SJCRH30 (cell line): Measurements from ENCODE around the gene AMMECR1. TPM values are rescaled to one million over a fixed set of nuclear protein-coding genes. Genes with fewer than 3 reads are reported as not detected.
A peak's percentile ranks its signal among the peaks of the same experiment; 100 is the strongest.

Experiments used
- DNase-seq, 2 experiments: peaks; one replicate each; pipeline ENCODE4 v3.0.0-alpha.2; 2015 to 2020
- H3K27ac ChIP-seq: fragments of 250-450 bp; sonication (Bioruptor Pico); 2 replicates; pipeline ENCODE4 v1.5.1; 2020; ENCODE audit warnings: mild to moderate bottlenecking, moderate library complexity
- H3K27me3 ChIP-seq: fragments of 250-450 bp; sonication (Bioruptor Pico); 2 replicates; pipeline ENCODE4 v1.5.1; 2020; ENCODE audit warnings: mild to moderate bottlenecking, moderate library complexity
- H3K36me3 ChIP-seq: fragments of 250-450 bp; sonication (Bioruptor Pico); 2 replicates; pipeline ENCODE4 v1.5.1; 2020; ENCODE audit warnings: mild to moderate bottlenecking, moderate library complexity
- H3K4me1 ChIP-seq: fragments of 250-450 bp; sonication (Bioruptor Pico); 2 replicates; pipeline ENCODE4 v1.5.1; 2020; ENCODE audit warnings: mild to moderate bottlenecking, moderate library complexity
- H3K4me3 ChIP-seq: fragments of 250-450 bp; sonication (Bioruptor Pico); 2 replicates; pipeline ENCODE4 v1.5.1; 2020; ENCODE audit warnings: mild to moderate bottlenecking, moderate library complexity
- H3K9me3 ChIP-seq: fragments of 250-450 bp; sonication (Bioruptor Pico); replicated peaks from 2 replicates; pipeline ENCODE4 v1.5.1; 2020; ENCODE audit warnings: mild to moderate bottlenecking, moderate library complexity
- total RNA-seq: library from RNA; depleted of rRNA; stranded (reverse); fragments of >200 nt; shearing (Covaris generic); gene quantifications from 2 replicates; pipeline ENCODE4 v1.2.3, GENCODE V29; 2014

AMMECR1 gene
- total RNA-seq, 1 experiment from 2014 or later, result 12.4 TPM

GRCh38 chrX:110218591-110218990 is 99.3 kb downstream of the AMMECR1 start:
- Histone ChIP-seq H3K27me3 (no peaks in the 10 kb centered on the region), H3K4me1 (no peaks in the 10 kb centered on the region), H3K9me3 (no peaks in the 10 kb centered on the region), H3K27ac (no peak overlapping the region), H3K4me3 (no peak overlapping the region), H3K36me3 (no peaks in the 10 kb centered on the region)
- DNase-seq, result no peak

GRCh38 chrX:110216027-110216426 is 101.9 kb downstream of the AMMECR1 start:
- Histone ChIP-seq H3K36me3 (no peaks in the 10 kb centered on the region), H3K27ac (no peak overlapping the region), H3K4me1 (no peaks in the 10 kb centered on the region), H3K27me3 (no peaks in the 10 kb centered on the region), H3K9me3 (no peaks in the 10 kb centered on the region), H3K4me3 (no peak overlapping the region)
- DNase-seq, result no peak

- H3K4me3 ChIP-seq, result no peak overlapping the region
- no peaks in the 10 kb centered on the region for H3K27me3 ChIP-seq
- H3K27ac ChIP-seq, result no peak overlapping the region
- H3K4me1 ChIP-seq, result 0 out of 2 replicates have a peak, but pooled peaks cover 4% of the 10 kb centered on the region
- H3K36me3 ChIP-seq, result no peaks in the 10 kb centered on the region
- no peak for DNase-seq
- H3K9me3 ChIP-seq, result no peaks in the 10 kb centered on the region
Observed at GRCh38 chrX:110215411-110215810, 102.5 kb downstream of the AMMECR1 start.

- DNase-seq, result no peak
- H3K4me3 ChIP-seq, result no peak overlapping the region
- H3K27ac ChIP-seq, result no peak overlapping the region
- H3K9me3 ChIP-seq, result no peaks in the 10 kb centered on the region
- no peaks in the 10 kb centered on the region for H3K27me3 ChIP-seq
- H3K4me1 ChIP-seq, result 0 out of 2 replicates have a peak, but pooled peaks cover 4% of the 10 kb centered on the region
- no peaks in the 10 kb centered on the region for H3K36me3 ChIP-seq
Observed at GRCh38 chrX:110214684-110215083, 103.2 kb downstream of the AMMECR1 start.

- H3K4me1 ChIP-seq, result 0 out of 2 replicates have a peak, but pooled peaks cover 4% of the 10 kb centered on the region
Observed at GRCh38 chrX:110213183-110213582, 104.7 kb downstream of the AMMECR1 start.

GRCh38 chrX:110212299-110212698 is 105.6 kb downstream of the AMMECR1 start:
- Histone ChIP-seq H3K4me3 (no peak overlapping the region), H3K36me3 (no peaks in the 10 kb centered on the region), H3K9me3 (no peaks in the 10 kb centered on the region), H3K27ac (no peak overlapping the region), H3K27me3 (no peaks in the 10 kb centered on the region), H3K4me1 (0 out of 2 replicates have a peak, but pooled peaks cover 4% of the 10 kb centered on the region)
- no peak for DNase-seq

More at GRCh38 chrX:110213183-110213582, 104.7 kb downstream of the AMMECR1 start:
- Histone ChIP-seq H3K27me3 (no peaks in the 10 kb centered on the region), H3K36me3 (no peaks in the 10 kb centered on the region), H3K4me3 (no peak overlapping the region), H3K27ac (no peak overlapping the region), H3K9me3 (no peaks in the 10 kb centered on the region)
- no peak for DNase-seq

GRCh38 chrX:110211340-110211739 is 106.5 kb downstream of the AMMECR1 start:
- Histone ChIP-seq H3K36me3 (no peaks in the 10 kb centered on the region), H3K27me3 (no peaks in the 10 kb centered on the region), H3K4me1 (0 out of 2 replicates have a peak, but pooled peaks cover 4% of the 10 kb centered on the region), H3K9me3 (no peaks in the 10 kb centered on the region), H3K4me3 (no peak overlapping the region), H3K27ac (no peak overlapping the region)
- DNase-seq, result no peak

- Histone ChIP-seq H3K9me3 (no peaks in the 10 kb centered on the region), H3K27me3 (no peaks in the 10 kb centered on the region), H3K4me3 (peak overlapping the region; percentile 4; the same call in 1 of the 2 replicates), H3K4me1 (0 out of 2 replicates have a peak, but pooled peaks cover 4% of the 10 kb centered on the region), H3K27ac (peak overlapping the region; percentile 44), H3K36me3 (no peaks in the 10 kb centered on the region)
- peak in 1 of 2 experiments; percentile 44 for DNase-seq
Observed at GRCh38 chrX:110210417-110211139, 107.3 kb downstream of the AMMECR1 start.

GRCh38 chrX:110208092-110208491 is 109.8 kb downstream of the AMMECR1 start:
- no peak overlapping the region for H3K27ac ChIP-seq
- DNase-seq, result no peak
- no peaks in the 10 kb centered on the region for H3K27me3 ChIP-seq
- 0 out of 2 replicates have a peak, but pooled peaks cover 4% of the 10 kb centered on the region for H3K4me1 ChIP-seq
- no peaks in the 10 kb centered on the region for H3K36me3 ChIP-seq
- no peaks in the 10 kb centered on the region for H3K9me3 ChIP-seq
- no peak overlapping the region for H3K4me3 ChIP-seq

- no peak for DNase-seq
- Histone ChIP-seq H3K9me3 (no peaks in the 10 kb centered on the region), H3K27me3 (no peaks in the 10 kb centered on the region), H3K27ac (no peak overlapping the region), H3K36me3 (no peaks in the 10 kb centered on the region), H3K4me1 (no peaks in the 10 kb centered on the region), H3K4me3 (no peak overlapping the region)
Observed at GRCh38 chrX:110204986-110205385, 112.9 kb downstream of the AMMECR1 start.

- no peaks in the 10 kb centered on the region for H3K4me1 ChIP-seq
- H3K4me3 ChIP-seq, result no peak overlapping the region
- no peak overlapping the region for H3K27ac ChIP-seq
- no peaks in the 10 kb centered on the region for H3K36me3 ChIP-seq
- no peaks in the 10 kb centered on the region for H3K27me3 ChIP-seq
- H3K9me3 ChIP-seq, result no peaks in the 10 kb centered on the region
- no peak for DNase-seq
Observed at GRCh38 chrX:110201799-110202198, 116.1 kb downstream of the AMMECR1 start.

GRCh38 chrX:110194977-110195376 is 122.9 kb downstream of the AMMECR1 start:
- Histone ChIP-seq H3K36me3 (no peaks in the 10 kb centered on the region), H3K27ac (no peak overlapping the region), H3K27me3 (no peaks in the 10 kb centered on the region), H3K4me1 (0 out of 2 replicates have a peak, but pooled peaks cover 3% of the 10 kb centered on the region), H3K4me3 (no peak overlapping the region), H3K9me3 (no peaks in the 10 kb centered on the region)
- no peak for DNase-seq

GRCh38 chrX:110192516-110192915 is 125.4 kb downstream of the AMMECR1 start:
- no peak overlapping the region for H3K27ac ChIP-seq
- no peaks in the 10 kb centered on the region for H3K9me3 ChIP-seq
- peak in 1 of 2 experiments; percentile 3 for DNase-seq
- no peaks in the 10 kb centered on the region for H3K27me3 ChIP-seq
- H3K4me1 ChIP-seq, result 0 out of 2 replicates have a peak, but pooled peaks cover 3% of the 10 kb centered on the region
- H3K4me3 ChIP-seq, result no peak overlapping the region
- no peaks in the 10 kb centered on the region for H3K36me3 ChIP-seq

GRCh38 chrX:110188701-110189558 is 129.0 kb downstream of the AMMECR1 start:
- Histone ChIP-seq H3K9me3 (no peaks in the 10 kb centered on the region), H3K27ac (no peak overlapping the region), H3K36me3 (no peaks in the 10 kb centered on the region), H3K4me1 (0 out of 2 replicates have a peak, but pooled peaks cover 3% of the 10 kb centered on the region), H3K4me3 (no peak overlapping the region), H3K27me3 (no peaks in the 10 kb centered on the region)
- peak in 1 of 2 experiments; percentile 1 for DNase-seq

- no peak for DNase-seq
- no peak overlapping the region for H3K4me3 ChIP-seq
- H3K27ac ChIP-seq, result no peak overlapping the region
- no peaks in the 10 kb centered on the region for H3K9me3 ChIP-seq
- H3K27me3 ChIP-seq, result no peaks in the 10 kb centered on the region
- H3K36me3 ChIP-seq, result no peaks in the 10 kb centered on the region
- no peaks in the 10 kb centered on the region for H3K4me1 ChIP-seq
Observed at GRCh38 chrX:110183314-110183713, 134.6 kb downstream of the AMMECR1 start.
